ENCODE measurements around the gene GP1BB. TPM values are rescaled to one million over a fixed set of nuclear protein-coding genes. Genes with fewer than 3 reads are reported as not detected.

The GP1BB gene
- total RNA-seq, 3 donors from 2014 or later (not counting 1 experiment from before 2014, with no cell fraction given): 0.39 to 7.8 (median 4.2) TPM

GRCh38 chr22:19691721-19692341, 31.5 kb upstream of the GP1BB start:
- Histone ChIP-seq H3K27ac (ENCODE audit: low read length) (no peak overlapping the region), H3K9me3 (ENCODE audit: control insufficient read depth, insufficient read depth, low read length) (no peaks in the 10 kb centered on the region), H3K4me3 (ENCODE audit: low read length) (no peak overlapping the region), H3K4me1 (ENCODE audit: control insufficient read depth, insufficient read depth, low read length) (no peaks in the 10 kb centered on the region), H3K36me3 (ENCODE audit: control insufficient read depth, insufficient read depth, low read length) (no peaks in the 10 kb centered on the region), H3K27me3 (ENCODE audit: control insufficient read depth, insufficient read depth, low read length) (no peaks in the 10 kb centered on the region)
- DNase-seq (no peak), ATAC-seq (no peak)
- intact Hi-C loops (cut with micrococcal nuclease): no loop called here
- Mint-ChIP-seq H3K36me3 (no peaks in the 10 kb centered on the region), H3K9me3 (no peaks in the 10 kb centered on the region), H3K27me3 (ENCODE audit: low read depth in 2 of 2) (peaks cover 0 to 7% of the 10 kb centered on the region in 2 donors), H3K27ac (no peak overlapping the region), H3K4me3 (no peak overlapping the region), H3K4me1 (no peaks in the 10 kb centered on the region)
- TF ChIP-seq CTCF (IDR thresholded peaks at IDR 0.05): no peak
- WGBS (ENCODE audit: insufficient coverage): 89% methylated on average over 18 of the region's 19 CpGs

GRCh38 chr22:19693581-19693980, 29.8 kb upstream of the GP1BB start:
- Histone ChIP-seq H3K4me3 (ENCODE audit: low read length) (no peak overlapping the region), H3K27ac (ENCODE audit: low read length) (no peak overlapping the region), H3K27me3 (ENCODE audit: control insufficient read depth, insufficient read depth, low read length) (no peaks in the 10 kb centered on the region), H3K4me1 (ENCODE audit: control insufficient read depth, insufficient read depth, low read length) (no peaks in the 10 kb centered on the region), H3K9me3 (ENCODE audit: control insufficient read depth, insufficient read depth, low read length) (no peaks in the 10 kb centered on the region), H3K36me3 (ENCODE audit: control insufficient read depth, insufficient read depth, low read length) (no peaks in the 10 kb centered on the region)
- no peak for TF ChIP-seq CTCF (IDR thresholded peaks at IDR 0.05)
- intact Hi-C loops (cut with micrococcal nuclease): no loop called here
- Mint-ChIP-seq H3K9me3 (no peaks in the 10 kb centered on the region), H3K4me1 (no peaks in the 10 kb centered on the region), H3K27me3 (ENCODE audit: low read depth in 2 of 2) (peaks cover 0 to 7% of the 10 kb centered on the region in 2 donors), H3K4me3 (no peak overlapping the region), H3K27ac (no peak overlapping the region), H3K36me3 (no peaks in the 10 kb centered on the region)
- ATAC-seq (no peak), DNase-seq (no peak)
- 95% methylated on average over 12 of the region's 14 CpGs for WGBS (ENCODE audit: insufficient coverage)

GRCh38 chr22:19693981-19694670, 29.2 kb upstream of the GP1BB start:
- H3K36me3 ChIP-seq (ENCODE audit: control insufficient read depth, insufficient read depth, low read length): no peaks in the 10 kb centered on the region
- peaks cover 0 to 7% of the 10 kb centered on the region in 2 donors for H3K27me3 Mint-ChIP-seq (ENCODE audit: low read depth in 2 of 2)
- H3K9me3 Mint-ChIP-seq: no peaks in the 10 kb centered on the region
- no peak overlapping the region for H3K27ac Mint-ChIP-seq
- no peaks in the 10 kb centered on the region for H3K36me3 Mint-ChIP-seq
- ATAC-seq: no peak
- WGBS (ENCODE audit: insufficient coverage): 88% methylated on average over 12 of the region's 12 CpGs
- intact Hi-C loops (cut with micrococcal nuclease): no loop called here
- no peak for TF ChIP-seq CTCF (IDR thresholded peaks at IDR 0.05)
- no peaks in the 10 kb centered on the region for H3K27me3 ChIP-seq (ENCODE audit: control insufficient read depth, insufficient read depth, low read length)
- no peaks in the 10 kb centered on the region for H3K4me1 Mint-ChIP-seq
- DNase-seq: no peak
- no peaks in the 10 kb centered on the region for H3K9me3 ChIP-seq (ENCODE audit: control insufficient read depth, insufficient read depth, low read length)
- no peak overlapping the region for H3K4me3 Mint-ChIP-seq
- no peak overlapping the region for H3K4me3 ChIP-seq (ENCODE audit: low read length)
- H3K27ac ChIP-seq (ENCODE audit: low read length): no peak overlapping the region
- no peaks in the 10 kb centered on the region for H3K4me1 ChIP-seq (ENCODE audit: control insufficient read depth, insufficient read depth, low read length)
